GM21515 (cell line): ENCODE measurements around the gene BCL7A.
"Not testable (repeated sequence)": the region's sequence is repeated elsewhere in the genome, so short reads cannot be mapped to it uniquely, and the experiment has no call there.

Experiments
- ATAC-seq: cut with Tn5 transposase; IDR thresholded peaks from one replicate; pipeline ENCODE4 v1.9.1; 2021; ENCODE audit not compliant: unreplicated experiment

The BCL7A gene

DNA sequence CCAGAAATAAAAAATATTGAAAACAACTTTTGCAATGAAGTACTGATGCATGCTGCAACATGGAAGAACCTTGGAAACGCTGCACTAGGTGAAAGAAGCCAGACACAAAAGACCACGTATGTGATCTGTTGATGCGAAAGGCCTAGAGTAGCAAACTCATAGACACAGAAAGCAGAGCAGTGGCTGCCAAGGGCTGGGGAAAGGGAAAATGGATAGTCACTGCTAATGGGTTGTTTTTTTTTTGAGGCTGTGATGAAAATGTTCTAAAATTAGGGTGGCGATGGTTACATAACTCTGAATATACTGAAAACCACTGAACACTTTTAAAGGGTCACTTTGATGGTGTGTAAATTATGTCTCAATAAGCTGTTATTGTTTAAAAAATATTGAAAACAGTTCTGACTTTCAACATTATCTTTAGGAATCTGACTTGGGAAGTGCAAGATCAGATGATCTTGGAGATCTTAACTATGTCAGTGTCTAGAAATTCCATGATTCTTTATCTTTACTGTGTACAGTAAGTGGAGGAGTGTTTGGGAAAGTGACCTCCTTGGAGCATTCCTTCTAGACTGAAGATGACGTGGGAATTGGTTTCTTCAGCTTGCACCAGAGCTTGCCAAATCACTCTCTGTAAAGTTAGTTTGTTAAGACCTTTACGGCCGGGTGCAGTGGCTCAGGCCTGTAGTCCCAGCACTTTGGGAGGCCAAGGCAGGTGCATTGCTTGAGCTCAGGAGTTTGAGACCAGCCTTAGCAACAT, 69.3 kb downstream of the BCL7A start:
- no peak for ATAC-seq

DNA sequence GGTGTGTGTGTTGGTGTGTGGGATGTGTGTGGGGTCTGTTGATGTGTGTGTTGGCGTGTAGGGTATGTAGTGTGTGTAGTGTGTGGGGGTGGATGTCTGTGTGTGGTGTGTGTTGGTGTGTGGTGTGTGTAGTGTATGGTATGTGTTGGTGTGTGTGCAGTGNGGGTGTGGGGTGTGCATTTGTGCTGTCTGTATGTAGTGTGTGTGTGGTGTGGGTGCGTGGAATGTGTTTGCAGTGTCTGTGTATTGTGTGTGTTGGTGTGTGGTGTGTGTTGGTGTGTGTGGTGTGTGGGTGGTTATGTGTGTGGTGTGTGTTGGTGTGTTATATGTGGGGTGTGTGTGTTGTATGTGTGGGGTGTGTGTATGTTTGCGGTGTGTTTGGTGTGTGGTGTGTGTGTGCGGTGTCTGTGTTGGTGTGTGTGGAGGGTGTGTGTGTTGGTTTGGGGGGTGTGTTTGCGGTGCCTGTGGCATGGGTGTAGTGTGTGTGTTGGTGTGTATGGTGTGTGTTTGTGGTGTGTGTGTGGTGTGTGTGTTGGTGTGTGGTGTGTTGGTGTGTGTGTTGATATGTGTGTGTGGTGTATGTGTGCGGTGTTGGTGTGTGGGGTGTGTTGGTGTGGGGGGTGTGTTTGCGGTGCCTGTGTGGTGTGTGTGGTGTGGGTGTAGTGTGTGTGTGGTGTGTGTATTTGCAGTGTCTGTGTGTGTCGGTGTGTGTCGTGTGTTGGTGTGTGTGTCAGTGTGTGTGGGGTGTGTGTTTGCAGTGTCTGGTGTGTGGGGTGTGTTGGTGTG, 71.6 kb downstream of the BCL7A start:
- no peak for ATAC-seq

DNA sequence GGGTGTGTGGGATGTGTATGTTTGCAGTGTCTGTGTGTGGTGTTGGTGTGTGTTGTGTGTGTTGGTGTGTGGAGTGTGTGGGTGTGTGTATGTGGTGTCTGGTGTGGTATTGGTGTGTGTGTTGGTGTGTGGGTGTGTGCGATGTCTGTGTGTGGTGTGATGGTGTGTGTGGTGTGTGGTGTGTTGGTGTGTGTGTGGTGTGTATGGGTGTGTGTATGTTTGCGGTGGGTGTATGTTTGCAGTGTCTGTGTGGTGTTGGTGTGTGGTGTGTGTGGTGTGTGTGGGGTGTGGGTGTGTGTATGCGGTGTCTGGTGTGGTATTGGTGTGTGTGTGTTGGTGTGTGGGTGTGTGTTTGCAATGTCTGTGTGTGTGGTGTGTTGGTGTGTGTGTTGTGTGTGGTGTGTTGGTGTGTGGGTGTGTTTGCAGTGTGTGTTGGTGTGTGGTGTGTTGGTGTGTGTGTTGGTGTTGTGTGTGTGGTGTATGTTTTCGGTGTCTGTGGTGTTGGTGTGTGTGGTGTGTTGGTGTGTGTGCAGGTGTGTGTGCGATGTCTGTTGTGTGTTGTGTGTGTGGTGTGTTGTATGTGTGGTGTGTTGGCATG, 72.6 kb downstream of the BCL7A start:
- no peak for ATAC-seq

DNA sequence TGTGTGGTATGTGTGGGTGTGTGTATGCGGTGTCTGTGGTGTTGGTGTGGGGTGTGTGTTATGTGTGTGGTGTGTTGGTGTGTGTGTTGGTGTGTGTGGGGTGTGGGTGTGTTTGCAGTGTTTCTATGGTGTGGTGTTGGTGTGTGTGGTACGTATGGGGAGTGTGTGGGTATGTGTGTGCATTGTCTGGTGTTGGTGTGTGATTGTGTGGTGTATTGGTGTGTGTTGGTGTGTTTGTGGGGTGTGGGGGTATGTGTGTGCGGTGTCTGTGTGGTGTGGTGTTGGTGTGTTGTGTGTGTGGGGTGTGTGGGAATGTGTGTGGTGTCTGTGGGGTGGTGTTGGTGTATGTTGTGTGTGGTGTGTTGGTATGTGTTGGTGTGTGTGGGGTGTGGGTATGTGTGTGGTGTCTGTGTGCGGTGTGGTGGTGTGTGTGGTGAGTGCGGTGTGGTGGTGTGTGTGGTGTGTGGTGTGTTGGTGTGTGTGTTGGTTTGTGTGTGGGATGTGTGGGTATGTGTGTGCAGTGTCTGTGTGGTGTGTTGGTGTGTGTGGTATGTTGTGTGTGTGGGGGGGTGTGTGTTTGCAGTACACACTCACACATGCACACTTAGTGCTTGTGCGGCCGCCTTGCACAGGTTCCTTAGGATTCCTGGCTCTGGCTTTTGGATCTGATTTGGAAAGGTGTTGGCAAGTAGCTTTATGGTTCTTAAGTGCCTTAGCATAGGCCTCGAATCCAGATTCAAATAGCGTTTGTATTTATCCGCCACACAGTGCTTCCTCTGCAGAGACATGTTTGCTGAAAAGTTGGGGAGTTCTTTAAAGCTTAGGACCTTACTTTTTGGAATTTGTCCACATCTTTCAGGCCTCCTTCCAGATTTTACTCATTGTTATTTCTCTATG, 73.3 kb downstream of the BCL7A start:
- ATAC-seq = no peak

DNA sequence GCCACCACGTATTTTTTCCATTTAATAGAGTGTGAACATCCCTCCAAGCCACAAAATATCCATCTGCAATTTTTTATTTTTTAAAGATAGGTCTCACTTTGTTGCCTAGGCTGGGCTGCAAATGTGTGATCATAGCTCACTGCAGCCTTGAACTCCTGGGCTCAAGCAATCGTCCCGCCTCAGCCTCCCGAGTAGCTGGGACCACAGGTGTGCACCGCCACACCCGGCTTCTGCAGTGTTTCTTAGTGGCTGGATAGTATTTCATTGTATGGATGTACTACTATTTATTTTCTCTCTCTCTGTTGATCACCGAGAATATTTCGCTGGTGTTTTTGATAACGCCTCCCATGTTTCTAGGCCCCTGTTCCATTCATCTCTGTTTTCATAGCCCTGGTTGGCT, 74.3 kb downstream of the BCL7A start:
- no peak for ATAC-seq

DNA sequence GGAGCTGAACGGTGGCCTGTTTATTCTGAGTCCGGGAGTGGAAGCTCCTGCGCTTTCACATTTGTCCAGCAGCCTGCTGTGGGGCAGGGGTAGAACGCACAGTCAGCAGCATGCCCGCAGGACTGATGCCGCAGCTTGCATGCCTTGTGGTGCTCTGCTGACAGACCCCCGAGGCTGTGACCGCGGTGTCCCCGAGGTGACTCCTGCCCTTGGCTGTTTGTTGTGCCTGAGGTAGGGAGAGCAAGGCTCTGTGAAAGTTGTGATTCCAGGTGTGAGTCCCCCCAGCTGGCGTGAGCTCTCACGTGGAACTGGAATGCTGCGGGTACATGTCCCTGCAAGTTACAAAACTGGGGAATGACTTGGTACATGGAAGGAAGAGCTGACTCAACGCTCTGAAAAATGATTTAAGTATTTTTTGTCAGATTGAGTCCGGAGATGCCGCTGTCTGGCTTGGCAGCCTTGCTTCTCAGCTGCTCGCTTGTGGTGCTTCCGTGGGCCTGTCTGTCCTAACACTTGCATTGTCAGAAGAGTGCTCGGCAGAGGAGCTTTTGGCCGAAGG, 75.0 kb downstream of the BCL7A start:
- ATAC-seq = no peak

DNA sequence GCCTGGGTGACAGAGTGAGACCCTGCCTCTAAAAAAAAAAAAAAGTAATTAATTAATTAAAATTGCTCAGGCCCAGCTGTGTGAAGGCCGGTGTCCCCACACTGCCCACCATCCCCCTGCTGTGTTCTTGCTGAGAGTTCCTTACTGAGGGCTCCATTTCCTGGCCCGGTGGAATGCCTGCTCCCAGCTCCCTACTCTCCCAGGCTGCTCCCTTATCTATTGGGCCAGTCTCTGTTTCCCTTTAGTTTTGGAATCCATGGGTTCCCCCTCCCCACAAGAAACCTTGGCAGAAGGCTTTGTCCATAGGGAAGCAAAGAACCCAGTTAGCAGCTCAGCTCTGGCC, 75.9 kb downstream of the BCL7A start:
- no peak for ATAC-seq

DNA sequence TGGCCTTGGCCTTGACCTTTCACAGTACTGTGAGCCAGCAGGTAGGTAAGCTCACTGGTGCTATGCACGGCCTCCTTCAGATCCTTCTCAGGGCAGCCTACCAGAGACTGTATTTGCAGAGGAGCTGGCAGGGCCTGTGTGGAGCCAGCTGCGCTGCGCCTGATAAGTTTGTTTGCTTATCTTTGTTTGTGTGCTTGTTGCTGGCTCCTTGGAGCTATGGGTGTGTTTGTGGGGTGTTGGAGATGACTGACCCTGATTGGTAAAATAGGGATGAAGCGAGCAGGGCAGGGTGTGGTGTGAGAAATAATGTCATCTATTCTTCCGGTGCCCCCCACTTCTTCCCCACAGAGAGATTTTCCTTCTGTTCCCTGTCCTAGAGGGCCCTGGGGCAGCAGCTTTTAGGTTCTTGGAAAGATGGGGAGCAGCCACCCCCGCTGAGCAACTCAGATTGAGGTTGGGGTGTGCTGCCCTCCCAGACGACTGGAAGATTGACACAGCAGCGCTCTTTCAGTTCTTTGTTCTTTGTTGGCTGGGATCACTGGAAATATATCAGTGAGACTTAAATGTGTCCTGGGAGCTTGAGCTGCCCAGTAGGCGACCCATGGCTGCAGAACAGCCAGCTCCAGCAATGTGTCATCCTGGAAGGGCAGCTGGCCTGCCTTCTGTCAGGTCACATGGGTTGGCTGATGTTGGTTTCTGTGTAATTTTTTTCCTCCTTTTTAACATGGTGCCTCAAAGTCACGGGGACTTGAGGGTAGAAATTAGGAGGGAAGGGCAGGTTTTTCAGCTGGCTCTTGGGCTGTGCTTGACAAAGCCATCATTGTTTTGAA, 76.5 kb downstream of the BCL7A start:
- no peak for ATAC-seq

DNA sequence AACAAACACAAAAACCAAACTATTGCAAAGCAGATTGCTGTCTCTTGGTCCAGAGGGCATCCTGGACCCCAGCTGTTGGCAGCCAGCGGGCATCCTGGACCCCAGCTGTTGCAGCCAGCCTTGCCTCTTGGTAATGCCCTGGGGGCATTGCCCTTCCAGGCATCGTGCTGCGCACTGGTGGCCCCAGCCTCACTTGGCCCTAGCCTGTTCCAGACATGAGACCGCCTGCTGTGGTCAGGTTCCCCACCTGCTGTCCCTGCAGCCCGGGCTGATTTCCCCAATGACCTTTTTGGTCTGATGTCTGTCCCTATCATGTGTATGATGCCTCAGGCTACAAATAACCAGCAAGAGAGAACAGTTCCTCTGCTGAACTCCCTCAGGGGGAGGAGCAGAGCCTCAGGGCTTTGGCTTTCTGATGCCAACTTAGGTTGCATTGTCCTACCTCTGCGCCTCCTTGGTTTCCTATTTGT, 77.6 kb downstream of the BCL7A start:
- ATAC-seq = no peak

DNA sequence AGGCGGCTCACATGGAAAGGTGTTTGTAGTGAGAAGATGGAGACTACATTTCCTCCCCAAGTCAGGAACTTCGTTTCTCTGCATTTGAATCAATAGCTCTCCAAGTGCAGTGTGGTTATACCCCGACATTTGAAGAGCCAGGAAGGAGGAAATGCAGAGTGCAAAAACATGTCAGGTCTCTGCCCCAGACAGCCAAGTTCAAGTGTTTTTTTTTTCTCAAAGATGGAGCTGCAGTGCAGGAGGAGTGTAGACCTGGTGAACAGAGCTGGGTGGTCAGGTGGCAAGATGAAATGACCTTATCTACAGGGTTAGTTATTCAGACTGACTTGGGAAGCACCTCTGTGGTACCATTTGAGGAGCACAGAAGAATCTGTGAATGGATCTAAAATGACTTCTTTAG, 78.2 kb downstream of the BCL7A start:
- ATAC-seq = no peak

DNA sequence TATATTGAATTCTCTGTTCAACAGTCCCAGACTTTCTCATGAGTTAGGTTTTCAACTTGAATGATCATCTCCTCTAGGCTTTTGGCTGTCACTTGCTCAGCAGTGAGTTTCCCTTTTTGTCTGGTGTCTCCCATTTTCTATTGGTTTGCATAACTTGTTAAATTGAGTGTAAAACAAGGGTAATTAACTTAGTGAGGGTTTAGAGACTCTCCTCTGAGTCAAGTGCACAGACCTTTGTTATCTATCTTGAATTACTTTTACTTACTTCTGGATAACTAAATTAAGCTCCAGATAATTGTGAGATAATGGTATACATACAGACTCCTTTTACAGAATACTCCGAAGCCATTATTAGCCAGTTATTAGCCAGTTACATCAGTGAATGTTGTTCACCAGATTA, 78.9 kb downstream of the BCL7A start:
- ATAC-seq = no peak

DNA sequence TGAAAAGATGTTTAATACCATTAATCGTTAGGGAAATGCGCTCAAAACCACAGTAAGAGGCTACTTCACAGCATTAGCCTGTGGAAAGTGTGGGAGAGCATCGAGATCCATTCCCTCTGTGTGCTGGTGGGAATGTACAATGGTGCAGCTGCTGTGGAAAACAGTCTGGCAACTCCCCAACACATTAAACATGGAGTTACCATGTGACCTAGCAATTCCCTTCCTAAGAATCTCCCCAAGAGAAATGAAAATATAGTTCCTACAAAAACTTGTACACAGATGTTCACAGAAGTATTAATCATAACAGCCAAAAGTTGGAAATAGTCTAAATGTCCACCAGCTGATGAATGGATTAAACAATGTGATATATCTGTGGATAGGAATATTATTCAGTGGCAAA, 80.6 kb downstream of the BCL7A start:
- no peak for ATAC-seq

DNA sequence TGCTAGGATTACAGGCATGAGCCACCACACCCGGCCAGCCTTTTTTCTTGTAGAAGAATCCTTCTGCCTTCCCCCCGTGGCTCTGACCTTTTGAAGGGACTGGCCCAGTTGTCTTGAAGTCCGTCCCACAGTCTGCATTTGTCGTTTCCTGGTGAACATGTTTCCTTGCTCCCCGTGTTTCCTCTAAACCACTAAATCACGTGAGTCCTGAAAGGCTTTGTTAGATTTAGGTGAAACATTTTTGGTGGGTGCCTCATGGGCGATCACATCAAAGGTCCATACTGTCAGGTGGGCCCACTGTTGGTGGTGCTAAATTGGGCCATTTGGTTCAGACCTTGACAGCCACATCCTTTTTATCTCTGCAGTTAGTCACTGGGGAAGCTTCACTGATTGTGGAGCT, 83.2 kb downstream of the BCL7A start:
- ATAC-seq = no peak

DNA sequence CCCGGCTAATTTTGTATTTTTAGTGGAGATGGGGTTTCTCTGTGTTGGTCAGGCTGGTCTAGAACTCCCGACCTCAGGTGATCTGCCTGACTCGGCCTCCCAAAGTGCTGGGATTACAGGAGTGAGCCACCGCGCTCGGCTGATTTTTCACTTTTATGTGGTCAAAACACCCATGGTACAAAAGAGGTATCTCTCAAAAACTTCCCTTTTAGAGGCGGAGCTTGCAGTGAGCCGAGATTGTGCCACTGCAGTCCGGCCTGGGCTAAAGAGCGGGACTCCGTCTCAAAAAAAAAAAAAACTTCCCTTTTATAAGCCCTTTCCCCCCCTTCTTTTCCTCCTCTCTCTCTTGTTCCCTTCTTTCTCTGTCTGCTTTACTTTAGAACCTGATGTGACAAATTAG, 83.8 kb downstream of the BCL7A start:
- not testable (repeated sequence) for ATAC-seq

DNA sequence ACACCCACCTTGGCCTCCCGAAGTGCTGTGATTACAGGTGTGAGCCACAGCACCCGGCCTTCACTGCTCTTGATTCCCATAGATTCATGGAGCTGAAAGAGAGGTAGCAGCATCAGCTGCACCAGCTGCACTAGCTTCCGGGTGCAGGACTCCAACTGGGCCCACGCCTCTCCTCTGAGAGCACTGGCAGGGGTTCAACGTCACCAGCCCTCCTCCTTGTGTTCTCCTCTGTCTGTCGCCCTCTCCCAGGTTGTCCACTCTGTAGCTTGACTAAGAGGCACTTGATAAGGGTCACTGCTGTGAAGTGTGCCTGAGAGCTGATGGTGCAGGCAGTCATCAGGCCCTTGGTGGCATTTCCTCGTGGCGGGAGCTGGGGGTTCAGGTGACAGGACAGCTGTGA, 85.2 kb downstream of the BCL7A start:
- no peak for ATAC-seq

DNA sequence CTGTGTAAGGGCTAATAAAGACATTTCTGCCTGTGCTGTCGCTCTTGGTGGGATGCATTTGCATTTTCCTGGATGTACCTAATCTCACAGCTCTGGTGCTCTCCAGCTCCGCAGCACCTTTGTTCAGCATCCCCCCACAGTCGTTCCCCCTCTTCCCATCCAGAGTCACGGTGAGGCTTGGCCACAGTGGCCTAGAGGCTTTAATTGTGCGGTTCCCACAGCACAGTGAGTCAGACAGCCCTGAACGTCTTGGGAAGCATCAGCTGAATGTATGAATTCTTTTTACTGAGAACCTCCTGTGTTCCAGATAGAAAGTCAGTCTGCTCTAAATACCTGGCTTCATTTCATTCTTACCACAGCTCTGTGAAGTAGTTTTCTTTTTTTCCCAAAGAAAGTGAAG, 85.6 kb downstream of the BCL7A start:
- no peak for ATAC-seq

DNA sequence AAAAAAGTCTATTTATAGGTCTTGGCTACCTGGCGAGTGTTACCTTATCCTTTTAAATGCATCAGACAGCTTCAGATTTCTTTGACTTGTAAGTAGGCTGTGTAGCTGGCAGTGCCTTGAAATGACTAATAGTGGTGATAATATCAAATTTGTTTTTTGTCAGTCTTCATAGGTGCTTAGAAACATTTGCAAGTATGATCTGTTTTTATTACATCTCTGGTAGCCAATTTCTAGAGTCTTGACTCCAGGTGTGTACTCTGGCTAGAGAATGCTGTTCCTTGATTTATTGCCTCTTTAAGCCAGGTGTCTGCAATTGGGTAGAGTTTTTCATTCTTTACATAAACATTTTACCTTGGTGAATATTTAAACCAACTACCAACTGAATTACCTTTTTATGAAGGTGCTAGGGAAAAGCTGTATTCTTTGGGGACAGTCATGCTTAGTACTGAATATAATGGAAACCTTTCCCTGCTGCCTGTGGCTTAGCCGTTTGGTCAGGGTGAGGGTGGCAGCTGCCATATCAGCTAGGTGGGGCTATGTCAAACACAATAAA, 89.5 kb downstream of the BCL7A start:
- no peak for ATAC-seq
